Heart right ventricle (tissue), 16 donors: ENCODE data around the gene MTUS2. TPM values are rescaled to one million over a fixed set of nuclear protein-coding genes. Genes with fewer than 3 reads are reported as not detected.
A peak's percentile ranks its signal among the peaks of the same experiment; 100 is the strongest.

ENCODE experiments used
- ATAC-seq, 8 donors: fragments of 200-7000 bp; cut with Tn5 transposase; one replicate each; pipeline ENCODE4 v1.9.1; 2020; ENCODE audit warnings: mild to moderate bottlenecking in 8 of 8, moderate library complexity in 8 of 8, moderate number of reproducible peaks in 1 of 8
- DNase-seq, 2 donors: peaks; one replicate each; pipeline ENCODE4 v3.0.0-alpha.2; 2020
- H3K27ac ChIP-seq, 10 donors: fragments of 200-600 bp; sonication (generic) in 2 of 10; one replicate each; pipeline versions ENCODE4 v1.5.0 to v1.8.0; 2020 to 2022; ENCODE audit warnings: mild to moderate bottlenecking in 3 of 10
- H3K27me3 ChIP-seq, 7 donors: fragments of 200-600 bp; one replicate each; pipeline ENCODE4 v1.8.0; 2021 to 2022; ENCODE audit warnings: mild to moderate bottlenecking in 2 of 7
- H3K36me3 ChIP-seq, 9 donors: fragments of 200-600 bp; sonication (generic) in 1 of 9; one replicate each; pipeline versions ENCODE4 v1.5.0 to v1.8.0; 2020 to 2022; ENCODE audit warnings: mild to moderate bottlenecking in 2 of 9
- H3K4me1 ChIP-seq, 9 donors: fragments of 200-600 bp; sonication (generic) in 1 of 9; one replicate each; pipeline versions ENCODE4 v1.5.0 to v1.8.0; 2020 to 2022; ENCODE audit warnings: mild to moderate bottlenecking in 4 of 9
- H3K4me3 ChIP-seq, 10 donors: fragments of 200-600 bp; sonication (generic) in 2 of 10; one replicate each; pipeline versions ENCODE4 v1.5.0 to v1.8.0; 2020 to 2022; ENCODE audit warnings: mild to moderate bottlenecking in 7 of 10, moderate library complexity in 2 of 10
- H3K9me3 ChIP-seq, 11 donors: fragments of 200-600 bp in 10 of 11; sonication (generic) in 2 of 11; one replicate each; pipeline versions ENCODE4 v1.5.0 to v1.8.0; 2013 to 2022; ENCODE audit warnings: mild to moderate bottlenecking in 2 of 11, control low read depth in 1 of 11, moderate library complexity in 1 of 11
- WGBS, 2 donors: extraction: QIAGEN DNeasy Blood & Tissue Kit; methylation state at CpG; one replicate each; pipeline ENCODE4 v1.1.7; 2013; ENCODE audit warnings: inconsistent platforms in 1 of 2; 5-methylcytosine and 5-hydroxymethylcytosine counted together
- intact Hi-C, 10 donors: fragments of 100-400 bp; cut with DNase I; formaldehyde crosslinking; loops; one replicate each; pipeline versions ENCODE4 v1.11.1 to v1.14.2; 2022
- polyA plus RNA-seq, 2 donors: library from polyadenylated mRNA; stranded (reverse); fragments of 200-250 nt; gene quantifications; one replicate each; pipeline ENCODE4 v1.2.3, GENCODE V29; 2013
- total RNA-seq, 10 donors: library from RNA; stranded (reverse); fragmentation: NEBNext Ultra II Directional in 3 of 10; extraction: Animal tissue kit (Norgen Biotek cat#: 25700) in 3 of 10; gene quantifications; one replicate each; pipeline versions ENCODE4 v1.2.1 to v1.2.4, GENCODE V29; 2021 to 2023
- TF ChIP-seq, protein P1 (sequence below), 9 donors: fragments of 200-600 bp; sonication (generic) in 2 of 9; IDR thresholded peaks; one replicate each; pipeline versions ENCODE4 v1.5.0 to v1.8.0; 2021 to 2022; ENCODE audit warnings: antibody characterized with exemption in 9 of 9, mild to moderate bottlenecking in 5 of 9, moderate library complexity in 1 of 9
- donor health status: Arrhythmogenic right ventricular cardiomyopathy.
- donor health status: ischemic (EF 13 %, LVEDD 7.1; RV severe dilation, severe dysfunction).
- donor health status: healthy with polysubstance abuse.
- donor health status: DM: no; HTN: yes; CAD: no.
- donor health status: DM: no; HTN: no; CAD: no.
- donor health status: ischemic (EF 25% LVEDD 6.9; RV normal size, moderate dysfunction).
- donor health status: ischemic (EF 25% LVEDD 5.7; RV mildly dilated, moderate dysfunction).
- donor health status: healthy.
- donor health status: DM: yes; HTN: yes; CAD: no.
- donor health status: Ischemic cardiomyopathy.
- donor health status: ischemic (EF 35%, LVEDD 5.7; RV mildly dilated, moderate dysfunction).
- donor health status: nonischemic (EF 11% LVEDD 7.7; RV severe dilation, severe dysfunction).
- donor health status: DM: yes; HTN: yes; CAD: no.
- donor health status: PGD.
- donor health status: ischemic (EF 29% LVEDD 5.4; RV normal size, mild dysfunction).
- donor health status: nonischemic (EF 23%, LVEDD 6.1; RV moderate dilation, normal function).

MTUS2 gene
- total and polyA plus RNA-seq, 12 donors: 18.7 to 159 (median 65.6) TPM

DNA sequence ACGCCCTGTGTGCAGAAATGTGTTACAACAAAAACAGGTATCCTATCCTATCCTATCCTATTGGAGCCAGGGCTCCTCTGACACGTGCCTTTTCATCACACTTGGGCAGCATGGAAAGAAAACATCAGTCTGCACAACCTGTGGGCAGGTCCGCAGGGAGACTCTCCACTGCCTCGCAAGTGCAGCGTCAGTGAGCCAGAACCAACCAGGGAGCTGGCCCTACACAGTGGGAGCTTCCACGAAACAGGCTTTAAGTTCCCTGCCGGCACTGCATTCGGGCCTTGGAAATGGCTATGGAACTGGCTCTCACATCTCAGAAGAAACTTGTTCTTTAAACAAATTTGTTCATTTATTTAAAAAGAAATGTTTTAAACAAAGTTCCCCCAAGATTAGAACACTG, 725.8 kb downstream of the MTUS2 start:
- Histone ChIP-seq H3K4me1 (peaks cover 0 to 20% (median 6%) of the 10 kb centered on the region in 9 donors), H3K36me3 (peaks cover 0 to 23% (median 3%) of the 10 kb centered on the region in 9 donors), H3K4me3 (no peak overlapping the region), H3K27me3 (no peaks in the 10 kb centered on the region), H3K9me3 (no peaks in the 10 kb centered on the region), H3K27ac (peak overlapping the region in 1 of 10 donors; percentile 13)
- intact Hi-C loops: no loop called here
- WGBS, 2 donors: 95 to 98% methylated on average over 8 of the region's 8 CpGs
- ATAC-seq (no peak), DNase-seq (no peak)
- TF ChIP-seq, protein P1, sequence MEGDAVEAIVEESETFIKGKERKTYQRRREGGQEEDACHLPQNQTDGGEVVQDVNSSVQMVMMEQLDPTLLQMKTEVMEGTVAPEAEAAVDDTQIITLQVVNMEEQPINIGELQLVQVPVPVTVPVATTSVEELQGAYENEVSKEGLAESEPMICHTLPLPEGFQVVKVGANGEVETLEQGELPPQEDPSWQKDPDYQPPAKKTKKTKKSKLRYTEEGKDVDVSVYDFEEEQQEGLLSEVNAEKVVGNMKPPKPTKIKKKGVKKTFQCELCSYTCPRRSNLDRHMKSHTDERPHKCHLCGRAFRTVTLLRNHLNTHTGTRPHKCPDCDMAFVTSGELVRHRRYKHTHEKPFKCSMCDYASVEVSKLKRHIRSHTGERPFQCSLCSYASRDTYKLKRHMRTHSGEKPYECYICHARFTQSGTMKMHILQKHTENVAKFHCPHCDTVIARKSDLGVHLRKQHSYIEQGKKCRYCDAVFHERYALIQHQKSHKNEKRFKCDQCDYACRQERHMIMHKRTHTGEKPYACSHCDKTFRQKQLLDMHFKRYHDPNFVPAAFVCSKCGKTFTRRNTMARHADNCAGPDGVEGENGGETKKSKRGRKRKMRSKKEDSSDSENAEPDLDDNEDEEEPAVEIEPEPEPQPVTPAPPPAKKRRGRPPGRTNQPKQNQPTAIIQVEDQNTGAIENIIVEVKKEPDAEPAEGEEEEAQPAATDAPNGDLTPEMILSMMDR (IDR thresholded peaks at IDR 0.05): no peak

DNA sequence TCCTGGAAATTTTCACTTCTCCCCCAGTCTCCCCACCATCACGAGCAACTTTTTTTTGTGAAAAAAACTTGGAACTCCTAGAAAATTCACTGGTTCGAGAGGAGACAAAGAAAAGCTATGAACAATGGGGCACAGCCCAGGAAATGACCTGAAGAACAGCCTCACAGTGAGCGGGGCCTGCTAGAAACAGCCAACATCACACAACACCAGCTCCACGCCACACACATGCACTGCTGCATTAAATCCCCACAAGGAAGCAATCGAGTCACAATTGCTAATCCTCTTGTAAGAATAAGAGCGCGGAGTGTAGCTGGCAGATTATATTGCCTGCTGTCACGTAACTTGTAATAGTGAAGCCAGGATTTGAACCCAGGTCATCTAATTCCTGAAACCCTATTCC, 726.5 kb downstream of the MTUS2 start:
- Histone ChIP-seq H3K4me3 (no peak overlapping the region), H3K27ac (peak overlapping the region in 4 of 10 donors; percentile 13 to 49 (median 27)), H3K9me3 (no peaks in the 10 kb centered on the region), H3K27me3 (no peaks in the 10 kb centered on the region), H3K4me1 (peaks cover 0 to 20% (median 6%) of the 10 kb centered on the region in 9 donors), H3K36me3 (peaks cover 0 to 30% (median 3%) of the 10 kb centered on the region in 9 donors)
- TF ChIP-seq, protein P1 (IDR thresholded peaks at IDR 0.05): no peak
- intact Hi-C loops: no loop called here
- DNase-seq (no peak), ATAC-seq (peak in 3 of 8 donors; percentile 29 to 62 (median 39))
- 77 to 82% methylated on average over 8 of the region's 8 CpGs for WGBS, 2 donors

DNA sequence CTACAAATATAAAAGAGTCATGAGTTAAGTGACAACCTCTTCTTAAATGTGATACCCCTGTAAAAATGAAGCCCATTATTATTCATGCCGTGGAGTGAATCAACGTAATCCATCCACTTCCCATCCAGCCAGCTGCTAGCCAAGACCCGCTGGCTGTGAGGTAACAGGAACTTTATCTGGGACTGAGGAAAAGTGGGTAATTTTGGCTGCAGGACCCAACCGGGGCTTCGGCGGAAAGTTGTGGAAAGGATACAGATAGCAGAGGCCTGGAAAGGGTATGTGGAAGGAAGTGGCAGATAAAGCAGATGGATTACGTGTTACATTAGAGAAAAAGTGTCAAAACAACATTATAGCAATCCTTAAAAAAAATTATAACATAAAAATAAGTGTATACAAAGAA, 727.0 kb downstream of the MTUS2 start:
- WGBS, 2 donors: 31 to 33% methylated on average over 7 of the region's 7 CpGs
- Histone ChIP-seq H3K27ac (peak overlapping the region in 5 of 10 donors; percentile 4 to 49 (median 15)), H3K27me3 (no peaks in the 10 kb centered on the region), H3K36me3 (peaks cover 0 to 33% (median 3%) of the 10 kb centered on the region in 9 donors), H3K9me3 (no peaks in the 10 kb centered on the region), H3K4me3 (no peak overlapping the region), H3K4me1 (peaks cover 0 to 20% (median 6%) of the 10 kb centered on the region in 9 donors)
- DNase-seq: peak in 1 of 2 donors; percentile 36
- peak in 6 of 8 donors; percentile 50 to 71 (median 53) for ATAC-seq
- intact Hi-C loops: no loop called here
- TF ChIP-seq, protein P1 (IDR thresholded peaks at IDR 0.05): no peak

DNA sequence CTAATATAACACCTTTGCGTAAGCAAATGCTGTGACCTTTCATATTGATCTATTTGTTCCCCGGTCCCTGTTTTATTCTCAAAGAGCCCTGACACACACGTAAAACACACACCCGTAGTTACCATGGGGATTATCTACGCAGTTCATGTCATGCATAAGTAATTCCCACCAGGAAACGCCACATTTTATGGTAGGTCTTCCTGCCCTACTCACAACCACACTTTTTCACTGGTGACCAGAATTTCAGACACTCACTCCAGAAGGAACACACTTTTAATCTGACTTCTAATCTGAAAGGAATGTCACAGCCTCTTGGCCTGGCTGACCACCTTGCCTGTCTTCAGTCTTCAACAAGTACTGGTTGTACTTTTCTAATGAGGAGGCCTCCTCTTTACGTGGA, 728.6 kb downstream of the MTUS2 start:
- Histone ChIP-seq H3K27ac (no peak overlapping the region), H3K9me3 (no peaks in the 10 kb centered on the region), H3K4me3 (no peak overlapping the region), H3K36me3 (peaks cover 0 to 48% (median 3%) of the 10 kb centered on the region in 9 donors), H3K27me3 (no peaks in the 10 kb centered on the region), H3K4me1 (peaks cover 0 to 20% (median 6%) of the 10 kb centered on the region in 9 donors)
- DNase-seq (no peak), ATAC-seq (no peak)
- intact Hi-C loops: no loop called here
- WGBS, 2 donors: 73 to 82% methylated on average over 7 of the region's 7 CpGs
- TF ChIP-seq, protein P1 (IDR thresholded peaks at IDR 0.05): no peak
